ENCODE data around the gene MRAS. TPM values are rescaled to one million over a fixed set of nuclear protein-coding genes. Genes with fewer than 3 reads are reported as not detected.
"Not testable (repeated sequence)": the region's sequence is repeated elsewhere in the genome, so short reads cannot be mapped to it uniquely, and the experiment has no call there.

MRAS gene
- total RNA-seq, 1 donor from 2014 or later = 41.5 TPM

GRCh38 chr3:138424323-138424722, 75.9 kb downstream of the MRAS start:
- Mint-ChIP-seq H3K27ac (ENCODE audit: unreplicated experiment) (no peak overlapping the region), H3K9me3 (ENCODE audit: unreplicated experiment) (peaks cover 2% of the 10 kb centered on the region), H3K4me3 (ENCODE audit: unreplicated experiment) (no peak overlapping the region), H3K27me3 (ENCODE audit: unreplicated experiment) (no peaks in the 10 kb centered on the region), H3K4me1 (ENCODE audit: low read depth, unreplicated experiment) (no peaks in the 10 kb centered on the region), H3K36me3 (ENCODE audit: unreplicated experiment) (no peaks in the 10 kb centered on the region)
- no peak for DNase-seq
- TF ChIP-seq CTCF (IDR thresholded peaks at IDR 0.05; ENCODE audit: partially characterized antibody, unreplicated experiment) = no peak

GRCh38 chr3:138426211-138426610, 77.8 kb downstream of the MRAS start:
- Mint-ChIP-seq H3K27me3 (ENCODE audit: unreplicated experiment) (no peaks in the 10 kb centered on the region), H3K36me3 (ENCODE audit: unreplicated experiment) (no peaks in the 10 kb centered on the region), H3K4me1 (ENCODE audit: low read depth, unreplicated experiment) (no peaks in the 10 kb centered on the region), H3K9me3 (ENCODE audit: unreplicated experiment) (peaks cover 2% of the 10 kb centered on the region), H3K4me3 (ENCODE audit: unreplicated experiment) (no peak overlapping the region), H3K27ac (ENCODE audit: unreplicated experiment) (no peak overlapping the region)
- no peak for TF ChIP-seq CTCF (IDR thresholded peaks at IDR 0.05; ENCODE audit: partially characterized antibody, unreplicated experiment)
- DNase-seq = no peak

GRCh38 chr3:138426754-138427153, 78.4 kb downstream of the MRAS start:
- H3K27ac Mint-ChIP-seq (ENCODE audit: unreplicated experiment) = not testable (repeated sequence)

GRCh38 chr3:138429665-138430064, 81.3 kb downstream of the MRAS start:
- no peaks in the 10 kb centered on the region for H3K4me1 Mint-ChIP-seq (ENCODE audit: low read depth, unreplicated experiment)
- no peak overlapping the region for H3K27ac Mint-ChIP-seq (ENCODE audit: unreplicated experiment)
- H3K4me3 Mint-ChIP-seq (ENCODE audit: unreplicated experiment) = no peak overlapping the region
- peaks cover 9% of the 10 kb centered on the region for H3K36me3 Mint-ChIP-seq (ENCODE audit: unreplicated experiment)
- no peaks in the 10 kb centered on the region for H3K9me3 Mint-ChIP-seq (ENCODE audit: unreplicated experiment)
- DNase-seq = no peak
- peaks cover 5% of the 10 kb centered on the region for H3K27me3 Mint-ChIP-seq (ENCODE audit: unreplicated experiment)
- no peak for TF ChIP-seq CTCF (IDR thresholded peaks at IDR 0.05; ENCODE audit: partially characterized antibody, unreplicated experiment)

More at GRCh38 chr3:138426754-138427153, 78.4 kb downstream of the MRAS start:
- H3K27me3 Mint-ChIP-seq (ENCODE audit: unreplicated experiment); DNase-seq; H3K9me3 Mint-ChIP-seq (ENCODE audit: unreplicated experiment); H3K36me3 Mint-ChIP-seq (ENCODE audit: unreplicated experiment); H3K4me3 Mint-ChIP-seq (ENCODE audit: unreplicated experiment); H3K4me1 Mint-ChIP-seq (ENCODE audit: low read depth, unreplicated experiment): not testable (repeated sequence)

- peaks cover 15% of the 10 kb centered on the region for H3K36me3 Mint-ChIP-seq (ENCODE audit: unreplicated experiment)
- H3K27me3 Mint-ChIP-seq (ENCODE audit: unreplicated experiment) = peaks cover 19% of the 10 kb centered on the region
- no peak for DNase-seq
- no peaks in the 10 kb centered on the region for H3K4me1 Mint-ChIP-seq (ENCODE audit: low read depth, unreplicated experiment)
- H3K9me3 Mint-ChIP-seq (ENCODE audit: unreplicated experiment) = peaks cover 3% of the 10 kb centered on the region
- H3K27ac Mint-ChIP-seq (ENCODE audit: unreplicated experiment) = no peak overlapping the region
- H3K4me3 Mint-ChIP-seq (ENCODE audit: unreplicated experiment) = no peak overlapping the region
- no peak for TF ChIP-seq CTCF (IDR thresholded peaks at IDR 0.05; ENCODE audit: partially characterized antibody, unreplicated experiment)
Measured at GRCh38 chr3:138432576-138433240, 84.3 kb downstream of the MRAS start.

Measured in glutamatergic neuron (in vitro differentiated cells).